AG08395 (cell line): ENCODE data around the gene MYF5.
A peak's percentile ranks its signal among the peaks of the same experiment; 100 is the strongest.

Source experiments
- DNase-seq: peaks from one replicate; pipeline ENCODE4 v3.0.0; 2012; ENCODE audit warnings: mixed read lengths, low spot score

The MYF5 gene

GRCh38 chr12:80716696-80717469, at the start of gene MYF5:
Gene MYF5, plus strand, starts transcription at chr12:80716912. Its CDS starts 152 bp downstream, at chr12:80717064.
- no peak for DNase-seq

- DNase-seq = no peak
These were observed 46.5 kb upstream of the MYF5 start for GRCh38 chr12:80670214-80670613.

- peak; percentile 7 for DNase-seq
These were observed 40.6 kb upstream of the MYF5 start for GRCh38 chr12:80676042-80676636.

- no peak for DNase-seq
These were observed 39.9 kb upstream of the MYF5 start for GRCh38 chr12:80676856-80677255.

- no peak for DNase-seq
These were observed 38.7 kb upstream of the MYF5 start for GRCh38 chr12:80677994-80678393.

- no peak for DNase-seq
These were observed 37.2 kb upstream of the MYF5 start for GRCh38 chr12:80679346-80680131.

GRCh38 chr12:80681287-80681686, 35.4 kb upstream of the MYF5 start:
- DNase-seq = no peak

GRCh38 chr12:80681786-80682185, 34.9 kb upstream of the MYF5 start:
- DNase-seq = no peak

- no peak for DNase-seq
These were observed 32.6 kb upstream of the MYF5 start for GRCh38 chr12:80684077-80684495.

GRCh38 chr12:80690090-80690489, 26.6 kb upstream of the MYF5 start:
- DNase-seq = no peak

GRCh38 chr12:80690513-80690912, 26.2 kb upstream of the MYF5 start:
- no peak for DNase-seq

- no peak for DNase-seq
These were observed 24.6 kb upstream of the MYF5 start for GRCh38 chr12:80692114-80692513.

GRCh38 chr12:80697270-80697887, 19.3 kb upstream of the MYF5 start:
- DNase-seq = no peak

GRCh38 chr12:80698256-80698655, 18.5 kb upstream of the MYF5 start:
- DNase-seq = no peak

- DNase-seq = no peak
These were observed 17.7 kb upstream of the MYF5 start for GRCh38 chr12:80698847-80699542.

- DNase-seq = no peak
These were observed 16.4 kb upstream of the MYF5 start for GRCh38 chr12:80700327-80700726.

- no peak for DNase-seq
These were observed 15.3 kb upstream of the MYF5 start for GRCh38 chr12:80701388-80701787.

- peak; percentile 56 for DNase-seq
These were observed 13.6 kb upstream of the MYF5 start for GRCh38 chr12:80702889-80703805.

- no peak for DNase-seq
These were observed 12.3 kb upstream of the MYF5 start for GRCh38 chr12:80704420-80704819.

GRCh38 chr12:80707126-80707829, 9.4 kb upstream of the MYF5 start, which contains the start of gene MYF6:
Gene MYF6, plus strand, starts transcription at chr12:80707634. Its CDS starts 86 bp downstream, at chr12:80707720.
- no peak for DNase-seq
